IMR-90 (cell line): ENCODE measurements around the gene SRD5A3. TPM values are rescaled to one million over a fixed set of nuclear protein-coding genes. Genes with fewer than 3 reads are reported as not detected.

ENCODE experiments used
- ATAC-seq: fragments of 200-7000 bp; cut with Tn5 transposase; 2 replicates; pipeline ENCODE4 v1.9.1; 2020; ENCODE audit warnings: low read depth, mild to moderate bottlenecking, moderate library complexity
- BruUV-seq: library from RNA; stranded (reverse); fragments of 400-500 nt; replicated peaks from 2 replicates; lab custom pipeline; 2021; lab: Mats Ljungman, UMichigan
- CTCF ChIA-PET: fragments of 300-600 bp; formaldehyde crosslinking; extraction: SDS; loops from one replicate; lab custom pipeline; 2021; ENCODE audit warnings: antibody characterized with exemption; lab: Yijun Ruan, JAX
- POLR2A ChIA-PET: fragments of 300-600 bp; sonication (Branson Sonifier 250); formaldehyde crosslinking; loops from one replicate; lab custom pipeline; 2022; ENCODE audit warnings: antibody characterized with exemption; ENCODE audit not compliant: unreplicated experiment; lab: Charles Lee
- DNase-seq: peaks from one replicate; pipeline ENCODE4 v3.0.0; 2013
- H2AFZ ChIP-seq: replicated peaks from 2 replicates; pipeline ENCODE3; 2013; ENCODE audit warnings: low read length, mild to moderate bottlenecking; ENCODE audit not compliant: poor library complexity
- H2AK5ac ChIP-seq: 2 replicates; pipeline ENCODE4 v1.6.1; 2013; ENCODE audit warnings: low read depth, low read length, inconsistent platforms
- H2AK9ac ChIP-seq: replicated peaks from 2 replicates; pipeline ENCODE3; 2013; ENCODE audit warnings: mild to moderate bottlenecking, low read depth, low read length, moderate library complexity; ENCODE audit not compliant: poor library complexity
- H2BK120ac ChIP-seq: 2 replicates; pipeline ENCODE4 v1.6.1; 2013; ENCODE audit warnings: low read depth, low read length, inconsistent platforms
- H2BK15ac ChIP-seq: 3 replicates; pipeline ENCODE4 v1.6.1; 2013; ENCODE audit warnings: low read depth, low read length, inconsistent platforms
- H2BK20ac ChIP-seq: 2 replicates; pipeline ENCODE4 v1.6.1; 2013; ENCODE audit warnings: low read depth, mild to moderate bottlenecking, inconsistent platforms, low read length, moderate library complexity
- H2BK5ac ChIP-seq: 2 replicates; pipeline ENCODE4 v1.6.1; 2013; ENCODE audit warnings: mild to moderate bottlenecking, low read depth, low read length, inconsistent platforms; ENCODE audit not compliant: poor library complexity, severe bottlenecking
- H3K14ac ChIP-seq: replicated peaks from 2 replicates; pipeline ENCODE4 v1.6.1; 2013; ENCODE audit warnings: low read depth, low read length, inconsistent platforms
- H3K18ac ChIP-seq: 2 replicates; pipeline ENCODE4 v1.6.1; 2013; ENCODE audit warnings: low read depth, low read length, control low read depth
- H3K23ac ChIP-seq: 2 replicates; pipeline ENCODE4 v1.6.1; 2013; ENCODE audit warnings: low read depth, low read length, inconsistent platforms
- H3K27ac ChIP-seq: 2 replicates; pipeline ENCODE4 v1.5.1; 2013; ENCODE audit warnings: mild to moderate bottlenecking, control low read depth, low read length; ENCODE audit not compliant: insufficient read depth
- H3K27me3 ChIP-seq: 2 replicates; pipeline ENCODE4 v1.6.1; 2013; ENCODE audit warnings: low read length; ENCODE audit not compliant: control insufficient read depth, insufficient read depth
- H3K36me3 ChIP-seq: 2 replicates; pipeline ENCODE4 v1.6.1; 2013; ENCODE audit warnings: low read length, mixed read lengths; ENCODE audit not compliant: control insufficient read depth, insufficient read depth
- H3K4ac ChIP-seq: 2 replicates; pipeline ENCODE4 v1.6.1; 2013; ENCODE audit warnings: low read depth, low read length, inconsistent platforms
- H3K4me1 ChIP-seq: 2 replicates; pipeline ENCODE4 v1.6.1; 2013; ENCODE audit warnings: low read length, mixed read lengths; ENCODE audit not compliant: control insufficient read depth, insufficient read depth
- H3K4me2 ChIP-seq: 2 replicates; pipeline ENCODE4 v1.6.1; 2013; ENCODE audit warnings: low read depth, mild to moderate bottlenecking, control low read depth, low read length, moderate library complexity
- H3K4me3 ChIP-seq: 2 replicates; pipeline ENCODE4 v1.5.1; 2013; ENCODE audit warnings: low read depth, mild to moderate bottlenecking, control low read depth, low read length, moderate library complexity; ENCODE audit not compliant: insufficient read depth
- H3K56ac ChIP-seq: 2 replicates; pipeline ENCODE4 v1.6.1; 2013; ENCODE audit warnings: low read length, inconsistent platforms; ENCODE audit not compliant: insufficient read depth; ENCODE audit errors: extremely low read depth
- H3K79me1 ChIP-seq, 2 experiments: 2 replicates each; pipeline ENCODE4 v1.6.1; 2013; ENCODE audit warnings: low read length in 2 of 2, inconsistent platforms in 1 of 2, low read depth in 1 of 2
- H3K9ac ChIP-seq: 2 replicates; pipeline ENCODE4 v1.6.1; 2013; ENCODE audit warnings: low read depth, low read length, control low read depth
- H3K9me1 ChIP-seq: 2 replicates; pipeline ENCODE4 v1.6.1; 2013; ENCODE audit warnings: low read length, inconsistent platforms; ENCODE audit not compliant: insufficient read depth
- H3K9me3 ChIP-seq: 2 replicates; pipeline ENCODE4 v1.6.1; 2013; ENCODE audit warnings: low read length; ENCODE audit not compliant: control insufficient read depth, insufficient read depth
- H4K20me1 ChIP-seq: 2 replicates; pipeline ENCODE4 v1.6.1; 2013; ENCODE audit warnings: low read length, inconsistent platforms; ENCODE audit not compliant: insufficient read depth
- H4K5ac ChIP-seq: 2 replicates; pipeline ENCODE4 v1.6.1; 2013; ENCODE audit warnings: mild to moderate bottlenecking, low read depth, low read length, control low read depth
- H4K8ac ChIP-seq, 2 experiments: 2 replicates each; pipeline ENCODE4 v1.6.1; 2013; ENCODE audit warnings: low read depth in 2 of 2, low read length in 2 of 2, control low read depth in 1 of 2, inconsistent platforms in 1 of 2
- H4K91ac ChIP-seq: 2 replicates; pipeline ENCODE4 v1.6.1; 2013; ENCODE audit warnings: low read depth, low read length, inconsistent platforms; ENCODE audit not compliant: insufficient read depth
- BHLHE40 ChIP-seq: fragments of 150-350 bp; IDR thresholded peaks from 2 replicates; pipeline ENCODE4 v1.6.1; 2016; ENCODE audit warnings: mild to moderate bottlenecking, low read depth, low read length
- CEBPB ChIP-seq: IDR thresholded peaks from 2 replicates; pipeline ENCODE4 v1.6.1; 2012; ENCODE audit warnings: low read depth, low read length, improper control_type of control experiment
- CHD1 ChIP-seq: IDR thresholded peaks from 2 replicates; pipeline ENCODE4 v1.6.1; 2012; ENCODE audit warnings: low read depth, low read length, improper control_type of control experiment
- CTCF ChIP-seq: conservative IDR thresholded peaks from 2 replicates; pipeline ENCODE4 v1.5.1; 2012; ENCODE audit warnings: mild to moderate bottlenecking, low read depth, low read length, improper control_type of control experiment
- ELK1 ChIP-seq: fragments of 150-350 bp; IDR thresholded peaks from 2 replicates; pipeline ENCODE4 v1.6.1; 2016; ENCODE audit warnings: low read depth, mild to moderate bottlenecking, low read length, moderate library complexity, borderline replicate concordance
- FOS ChIP-seq: fragments of 150-350 bp; IDR thresholded peaks from 2 replicates; pipeline ENCODE4 v1.6.1; 2016; ENCODE audit warnings: low read depth, low read length
- MAFK ChIP-seq: IDR thresholded peaks from 2 replicates; pipeline ENCODE4 v1.6.1; 2012; ENCODE audit warnings: low read depth, low read length, improper control_type of control experiment
- MAZ ChIP-seq: IDR thresholded peaks from 2 replicates; pipeline ENCODE4 v1.6.1; 2012; ENCODE audit warnings: low read depth, mild to moderate bottlenecking, low read length, improper control_type of control experiment, moderate library complexity, borderline replicate concordance
- MXI1 ChIP-seq: IDR thresholded peaks from 2 replicates; pipeline ENCODE4 v1.6.1; 2012; ENCODE audit warnings: low read depth, mild to moderate bottlenecking, low read length, moderate library complexity, borderline replicate concordance
- NFE2L2 ChIP-seq: fragments of 150-350 bp; IDR thresholded peaks from 2 replicates; pipeline ENCODE4 v1.6.1; 2016; ENCODE audit warnings: low read depth, mild to moderate bottlenecking, low read length
- POLR2A ChIP-seq: IDR thresholded peaks from 2 replicates; pipeline ENCODE4 v1.6.1; 2012; ENCODE audit warnings: mild to moderate bottlenecking, low read depth, low read length
- RAD21 ChIP-seq: IDR thresholded peaks from 2 replicates; pipeline ENCODE4 v1.6.1; 2012; ENCODE audit warnings: low read length, improper control_type of control experiment
- RCOR1 ChIP-seq: IDR thresholded peaks from 2 replicates; pipeline ENCODE4 v1.6.1; 2012; ENCODE audit warnings: mild to moderate bottlenecking, low read length, improper control_type of control experiment; ENCODE audit not compliant: insufficient replicate concordance
- RFX5 ChIP-seq: IDR thresholded peaks from 2 replicates; pipeline ENCODE4 v1.8.0; 2012; ENCODE audit warnings: low read depth, mild to moderate bottlenecking, low read length, moderate library complexity
- SMC3 ChIP-seq: fragments of 150-350 bp; IDR thresholded peaks from 2 replicates; pipeline ENCODE4 v1.6.1; 2016; ENCODE audit warnings: low read depth, mild to moderate bottlenecking, antibody characterized with exemption, low read length, moderate library complexity
- USF2 ChIP-seq: fragments of 150-350 bp; IDR thresholded peaks from 2 replicates; pipeline ENCODE4 v1.6.1; 2017; ENCODE audit warnings: mild to moderate bottlenecking, antibody characterized with exemption, low read length, low read depth
- WGBS, 2 experiments: methylation state at CpG; one replicate each; pipeline versions ENCODE4 v1.1.5 to v1.1.7; 2013; ENCODE audit warnings: missing lambda C conversion rate in 2 of 2; ENCODE audit not compliant: insufficient read length in 1 of 2; ENCODE audit errors: extremely low coverage in 2 of 2; 5-methylcytosine and 5-hydroxymethylcytosine counted together
- dilution Hi-C: fragments of 300-500 bp; cut with HindIII; formaldehyde crosslinking; loops from one replicate; pipeline ENCODE4 v1.14.3; 2018; ENCODE audit warnings: low sequenced_read_pairs; ENCODE audit not compliant: unreplicated experiment
- in situ Hi-C: fragments of 300-500 bp; cut with MboI; formaldehyde crosslinking; loops from 3 replicates; pipeline ENCODE4 v1.14.3; 2019; ENCODE audit warnings: low sequenced_read_pairs, inconsistent platforms, mixed read lengths
- intact Hi-C: fragments of 100-400 bp; cut with micrococcal nuclease; formaldehyde crosslinking; loops from 2 replicates; pipeline ENCODE4 v1.10.0; 2022
- polyA plus RNA-seq, 3 experiments: library from polyadenylated mRNA; depleted of rRNA; stranded (reverse); fragments of >200 nt; gene quantifications; 2 replicates each; pipeline ENCODE4 v1.2.3, GENCODE V29; 2012; ENCODE audit warnings: low replicate concordance in 1 of 3
- total RNA-seq: library from RNA; depleted of rRNA; stranded (reverse); fragments of >200 nt; gene quantifications from 2 replicates; pipeline ENCODE4 v1.2.3, GENCODE V29; 2012

Gene SRD5A3
- total and polyA plus RNA-seq, 2 of the 4 experiments (the other 2 are of a cell fraction), result 5.6 to 6.8 TPM

GRCh38 chr4:55382488-55383003 is 36.5 kb downstream of the SRD5A3 start:
- Histone ChIP-seq H2AK5ac (no peak overlapping the region), H3K14ac (no peak overlapping the region), H3K27me3 (no peaks in the 10 kb centered on the region), H2AK9ac (no peak overlapping the region), H3K9me1 (no peaks in the 10 kb centered on the region; the same call in 1 of the 2 replicates), H3K79me1 (no peaks in the 10 kb centered on the region), H3K4ac (no peak overlapping the region), H3K36me3 (no peaks in the 10 kb centered on the region), H2BK5ac (no peak overlapping the region), H3K4me2 (no peak overlapping the region), H4K5ac (no peak overlapping the region), H3K4me1 (peaks cover 4% of the 10 kb centered on the region; the same call in 1 of the 2 replicates), H4K91ac (no peak overlapping the region), H4K8ac (no peak overlapping the region), H3K4me3 (no peak overlapping the region), H3K23ac (no peak overlapping the region), H2BK20ac (no peak overlapping the region), H2BK15ac (no peak overlapping the region), H2AFZ (no peak overlapping the region), H2BK120ac (no peak overlapping the region), H3K56ac (no peak overlapping the region), H3K9ac (no peak overlapping the region), H3K27ac (no peak overlapping the region), H3K9me3 (no peaks in the 10 kb centered on the region), H4K20me1 (no peaks in the 10 kb centered on the region), H3K18ac (no peak overlapping the region)
- ChIA-PET CTCF (interaction anchor here (0.6 kb wide), 1 partner anchor 38 kb away, joined by 3 read pairs; no protein-coding TSS in a partner anchor), POLR2A (no interaction called here)
- intact Hi-C loops, result no loop called here
- no peak for DNase-seq
- TF ChIP-seq USF2 (no peak), RAD21 (no peak), ELK1 (no peak), CEBPB (no peak), CTCF (no peak), SMC3 (no peak), RCOR1 (no peak), MAFK (no peak; the same call in none of the 2 replicates), BHLHE40 (no peak), CHD1 (no peak), NFE2L2 (no peak), RFX5 (no peak), MAZ (no peak), MXI1 (no peak), FOS (no peak), POLR2A (no peak)
- in situ Hi-C loops, result no loop called here
- no CpG with 5 or more reads among the region's 3 CpGs for WGBS, 2 experiments
- BruUV-seq, result no TSS peak
- ATAC-seq, result no peak
- dilution Hi-C loops, result no loop called here
